CD14-positive monocyte (primary cell): Measurements from ENCODE around the gene NBPF1. TPM values are rescaled to one million over a fixed set of nuclear protein-coding genes. Genes with fewer than 3 reads are reported as not detected.
"Not testable (repeated sequence)": the region's sequence is repeated elsewhere in the genome, so short reads cannot be mapped to it uniquely, and the experiment has no call there.

Experiments
- DNase-seq, 3 donors: peaks; one replicate each; pipeline ENCODE4 v3.0.0-alpha.2; 2011 to 2022
- H2AFZ ChIP-seq: 2 replicates; pipeline ENCODE4 v1.6.0; 2012; ENCODE audit warnings: mild to moderate bottlenecking, low read depth, low read length, inconsistent platforms; ENCODE audit not compliant: insufficient read depth, poor library complexity, severe bottlenecking
- H3K27ac ChIP-seq, 2 donors: 1 replicate in 1 of 2; 2 replicates in 1 of 2; pipeline ENCODE4 v1.5.1; 2012 to 2013; ENCODE audit warnings: low read length in 2 of 2, control low read depth in 1 of 2, inconsistent platforms in 1 of 2, low read depth in 1 of 2, mild to moderate bottlenecking in 1 of 2
- H3K27me3 ChIP-seq, 2 donors: one replicate each; pipeline versions ENCODE4 v1.6.0 to v1.6.1; 2011 to 2013; ENCODE audit warnings: low read length in 2 of 2; ENCODE audit not compliant: control insufficient read depth in 2 of 2, insufficient read depth in 2 of 2
- H3K36me3 ChIP-seq, 2 donors: replicated peaks in 1 of 2; 1 replicate in 1 of 2; 2 replicates in 1 of 2; pipeline versions ENCODE4 v1.5.1 to v1.6.1; 2012 to 2013; ENCODE audit warnings: low read length in 2 of 2, control low read depth in 1 of 2, inconsistent platforms in 1 of 2, mild to moderate bottlenecking in 1 of 2; ENCODE audit not compliant: insufficient read depth in 2 of 2, control insufficient read depth in 1 of 2
- H3K4me1 ChIP-seq, 2 donors: 1 replicate in 1 of 2; 2 replicates in 1 of 2; pipeline versions ENCODE4 v1.5.1 to v1.6.1; 2012 to 2013; ENCODE audit warnings: low read length in 2 of 2, control low read depth in 1 of 2, inconsistent platforms in 1 of 2, mild to moderate bottlenecking in 1 of 2, moderate library complexity in 1 of 2; ENCODE audit not compliant: insufficient read depth in 2 of 2, control insufficient read depth in 1 of 2
- H3K4me2 ChIP-seq: replicated peaks from 2 replicates; pipeline ENCODE3; 2012; ENCODE audit warnings: low read length, moderate library complexity, mild to moderate bottlenecking; ENCODE audit not compliant: poor library complexity, severe bottlenecking; ENCODE audit errors: extremely low read depth
- H3K4me3 ChIP-seq, 3 experiments: fragments of 200-600 bp in 1 of 3; sonication (generic) in 1 of 3; replicated peaks in 1 of 3; 1 replicate in 2 of 3; 2 replicates in 1 of 3; pipeline ENCODE4 v1.5.1; 2011 to 2013; ENCODE audit warnings: low read length in 3 of 3, mild to moderate bottlenecking in 3 of 3, control low read depth in 2 of 3, low read depth in 2 of 3, inconsistent platforms in 1 of 3, moderate library complexity in 1 of 3
- H3K79me2 ChIP-seq: 2 replicates; pipeline ENCODE4 v1.6.0; 2012; ENCODE audit warnings: mild to moderate bottlenecking, control low read depth, inconsistent platforms, low read length, moderate library complexity; ENCODE audit not compliant: insufficient read depth
- H3K9ac ChIP-seq: 2 replicates; pipeline ENCODE4 v1.6.0; 2017; ENCODE audit warnings: low read length, mild to moderate bottlenecking; ENCODE audit not compliant: insufficient read depth, poor library complexity, severe bottlenecking
- H3K9me3 ChIP-seq, 2 donors: replicated peaks in 1 of 2; 1 replicate in 1 of 2; 2 replicates in 1 of 2; pipeline versions ENCODE4 v1.5.1 to v1.6.1; 2012 to 2013; ENCODE audit warnings: low read length in 2 of 2, control low read depth in 1 of 2; ENCODE audit not compliant: control insufficient read depth in 1 of 2, insufficient read depth in 1 of 2
- H4K20me1 ChIP-seq: 2 replicates; pipeline ENCODE4 v1.6.0; 2012; ENCODE audit warnings: mild to moderate bottlenecking, low read length, control low read depth, moderate library complexity; ENCODE audit not compliant: insufficient read depth
- H3K27ac Mint-ChIP-seq, 7 donors: one replicate each; pipeline ENCODE4 v1.8.0; 2020; ENCODE audit warnings: mild to moderate bottlenecking in 7 of 7, mixed read lengths in 7 of 7, moderate library complexity in 6 of 7, inconsistent platforms in 2 of 7
- H3K27me3 Mint-ChIP-seq, 3 donors: one replicate each; pipeline ENCODE4 v1.8.0; 2021 to 2022; ENCODE audit warnings: low read depth in 3 of 3, mild to moderate bottlenecking in 3 of 3, mixed read lengths in 3 of 3, moderate library complexity in 3 of 3, inconsistent platforms in 1 of 3
- H3K36me3 Mint-ChIP-seq, 2 donors: one replicate each; pipeline ENCODE4 v1.8.0; 2020; ENCODE audit warnings: mixed read lengths in 2 of 2, inconsistent platforms in 1 of 2, mild to moderate bottlenecking in 1 of 2
- H3K4me1 Mint-ChIP-seq: one replicate; pipeline ENCODE4 v1.8.0; 2020; ENCODE audit warnings: mild to moderate bottlenecking, mixed read lengths
- H3K4me3 Mint-ChIP-seq, 2 donors: one replicate each; pipeline ENCODE4 v1.8.0; 2020; ENCODE audit warnings: mild to moderate bottlenecking in 2 of 2, mixed read lengths in 2 of 2, moderate library complexity in 1 of 2
- H3K9me3 Mint-ChIP-seq, 7 donors: one replicate each; pipeline ENCODE4 v1.8.0; 2020 to 2022; ENCODE audit warnings: mixed read lengths in 7 of 7, mild to moderate bottlenecking in 6 of 7, moderate library complexity in 6 of 7, inconsistent platforms in 2 of 7
- WGBS: methylation state at CpG from one replicate; pipeline ENCODE4 v1.1.5; 2013; ENCODE audit warnings: missing lambda C conversion rate; ENCODE audit not compliant: insufficient coverage; 5-methylcytosine and 5-hydroxymethylcytosine counted together
- intact Hi-C, 2 donors: fragments of 100-400 bp; cut with micrococcal nuclease; formaldehyde crosslinking; loops; one replicate each; pipeline versions ENCODE4 v1.15.0 to v1.15.1; 2023
- polyA plus RNA-seq, 3 donors: library from polyadenylated mRNA; depleted of rRNA in 1 of 3; unstranded in 2 of 3; stranded (reverse) in 1 of 3; fragments of 300-500 nt in 2 of 3; fragments of >200 nt in 1 of 3; fragmentation: Illumina TruSeq in 2 of 3; gene quantifications; 1 replicate in 2 of 3; 2 replicates in 1 of 3; pipeline ENCODE4 v1.2.3, GENCODE V29; 2012 to 2021

The NBPF1 gene
- polyA plus RNA-seq, 3 donors = 2.6 to 9.0 (median 4.3) TPM

DNA sequence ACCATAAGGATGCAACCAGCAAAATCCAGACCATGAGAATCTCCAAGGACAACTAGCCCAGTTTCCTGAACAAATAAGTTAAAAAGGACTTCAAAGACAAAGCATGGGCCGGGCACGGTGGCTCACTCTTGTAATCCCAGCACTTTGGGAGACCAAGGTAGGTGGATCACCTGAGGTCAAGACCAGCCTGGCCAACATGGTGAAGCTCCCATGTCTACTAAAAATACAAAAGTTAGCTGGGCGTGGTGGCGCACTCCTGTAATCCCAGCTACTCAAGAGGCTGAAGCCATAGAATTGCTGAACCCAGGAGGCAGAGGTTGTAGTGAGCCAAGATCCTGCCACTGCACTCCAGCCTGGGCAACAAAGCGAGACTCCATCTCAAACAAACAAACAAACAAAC is 22.6 kb upstream of the NBPF1 start:
- H3K27ac Mint-ChIP-seq, H2AFZ ChIP-seq, H3K4me1 Mint-ChIP-seq, H3K9ac ChIP-seq, H3K27me3 Mint-ChIP-seq, H3K4me3 Mint-ChIP-seq, H3K4me2 ChIP-seq, H3K4me3 ChIP-seq, H3K9me3 Mint-ChIP-seq, H3K27me3 ChIP-seq, H3K27ac ChIP-seq, DNase-seq, H3K9me3 ChIP-seq, H3K4me1 ChIP-seq: not testable (repeated sequence)
- peaks cover 27% of the 10 kb centered on the region for H4K20me1 ChIP-seq
- H3K36me3 ChIP-seq = peaks cover 52 to 78% of the 10 kb centered on the region in 2 donors
- WGBS = 96% methylated on average over 5 of the region's 5 CpGs
- H3K79me2 ChIP-seq = peaks cover 46% of the 10 kb centered on the region
- H3K36me3 Mint-ChIP-seq = peaks cover 40 to 42% of the 10 kb centered on the region in 2 donors
- intact Hi-C loops = loop anchor here in 1 of 2 donors (2.0 kb wide), 1 partner anchor 13 kb away; no protein-coding TSS in a partner anchor

DNA sequence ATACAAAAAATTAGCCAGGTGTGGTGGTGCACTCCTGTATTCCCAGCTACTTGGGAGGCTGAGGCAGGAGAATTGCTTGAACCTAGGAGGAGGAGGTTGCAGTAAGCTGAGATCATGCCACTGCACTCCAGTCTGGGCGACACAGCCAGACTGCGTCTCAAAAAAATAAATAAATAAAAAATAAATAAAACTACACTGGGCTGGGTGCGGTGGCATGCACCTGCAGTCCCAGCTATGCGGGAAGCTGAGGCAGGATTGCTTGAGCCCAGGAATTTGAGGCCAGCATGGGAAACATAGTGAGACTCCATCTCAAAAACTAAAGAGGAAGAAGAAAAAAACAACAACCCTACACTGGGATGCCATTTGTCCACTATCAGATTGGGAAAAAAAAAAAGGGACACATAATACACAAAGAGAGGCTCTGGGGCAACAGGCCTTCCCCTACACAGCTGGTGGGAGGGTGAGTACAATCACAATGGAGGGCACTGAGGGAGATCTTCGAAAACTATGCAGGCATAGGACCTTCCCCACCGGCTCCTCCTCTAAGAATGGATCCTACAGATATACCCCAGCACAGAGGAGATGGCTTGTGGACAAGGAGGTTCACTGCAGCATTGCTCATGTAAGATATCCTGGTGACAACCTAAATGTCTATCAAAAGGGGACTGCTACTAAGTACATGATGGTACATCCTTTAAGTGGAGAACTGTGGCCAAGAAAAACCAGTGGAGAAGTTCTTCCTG is 20.3 kb upstream of the NBPF1 start:
- H3K4me1 ChIP-seq, H3K4me1 Mint-ChIP-seq, H3K9me3 ChIP-seq, H3K27me3 ChIP-seq, H3K4me3 Mint-ChIP-seq, DNase-seq, H3K4me2 ChIP-seq, H3K27ac ChIP-seq, intact Hi-C loops, H3K9ac ChIP-seq, H3K27ac Mint-ChIP-seq, H3K4me3 ChIP-seq, H3K9me3 Mint-ChIP-seq, H2AFZ ChIP-seq, H3K27me3 Mint-ChIP-seq: not testable (repeated sequence)
- peaks cover 61 to 64% of the 10 kb centered on the region in 2 donors for H3K36me3 Mint-ChIP-seq
- WGBS = 100% methylated on average over 2 of the region's 6 CpGs
- Histone ChIP-seq H4K20me1 (peaks cover 14% of the 10 kb centered on the region), H3K36me3 (peaks cover 65 to 87% of the 10 kb centered on the region in 2 donors), H3K79me2 (peaks cover 26% of the 10 kb centered on the region)

DNA sequence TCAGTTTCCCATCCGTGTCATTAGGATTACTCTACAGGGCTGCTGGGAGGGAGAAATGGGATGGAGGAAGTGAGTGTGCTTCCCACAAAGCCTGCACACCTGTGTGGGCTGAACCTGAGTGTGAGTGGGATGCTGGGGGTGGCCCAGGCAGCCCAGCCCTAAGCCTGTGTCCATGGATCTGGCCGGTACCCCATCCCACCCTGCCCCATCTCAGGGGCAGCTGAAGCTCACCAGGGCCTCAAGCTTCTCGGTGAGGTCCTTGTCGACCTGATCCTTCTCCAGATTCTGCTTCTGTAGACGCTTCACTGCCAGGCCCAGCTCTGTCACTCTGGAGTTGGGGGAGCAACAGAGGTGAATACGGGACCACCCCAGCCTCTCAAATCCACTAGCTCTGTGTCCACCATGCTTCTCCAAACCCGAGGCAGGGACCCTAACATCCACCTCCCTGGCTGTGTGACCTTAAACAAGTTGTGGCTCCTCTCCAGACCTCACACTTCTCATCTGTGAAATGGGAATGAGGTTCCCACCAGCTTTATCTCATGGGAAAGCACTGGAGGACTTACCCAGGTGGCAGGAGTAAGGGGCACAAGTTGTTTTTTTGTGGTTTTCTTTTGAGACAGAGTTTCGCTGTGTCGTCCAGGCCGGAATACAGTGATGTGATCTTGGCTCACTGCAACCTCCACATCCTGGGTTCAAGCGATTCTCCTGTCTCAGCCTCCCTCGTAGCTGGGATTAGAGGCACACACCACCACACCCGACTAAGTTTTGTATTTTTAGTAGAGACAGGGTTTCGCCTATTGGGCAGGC is 18.9 kb upstream of the NBPF1 start:
- H3K4me1 Mint-ChIP-seq, H2AFZ ChIP-seq, H3K9ac ChIP-seq, H3K4me1 ChIP-seq, DNase-seq, H3K27me3 Mint-ChIP-seq, H3K4me3 Mint-ChIP-seq, H3K4me3 ChIP-seq, intact Hi-C loops, H3K27me3 ChIP-seq, H3K9me3 Mint-ChIP-seq, H3K9me3 ChIP-seq, H3K27ac ChIP-seq, H3K4me2 ChIP-seq: not testable (repeated sequence)
- peaks cover 74 to 77% of the 10 kb centered on the region in 2 donors for H3K36me3 Mint-ChIP-seq
- Histone ChIP-seq H3K36me3 (peaks cover 74 to 90% of the 10 kb centered on the region in 2 donors), H4K20me1 (peaks cover 11% of the 10 kb centered on the region), H3K79me2 (peaks cover 17% of the 10 kb centered on the region)
- H3K27ac Mint-ChIP-seq = peak overlapping the region in 1 of 7 donors; percentile 9
- 95% methylated on average over 12 of the region's 14 CpGs for WGBS
